ENCODE results near the gene SELENOO.
A peak's percentile ranks its signal among the peaks of the same experiment; 100 is the strongest.

The SELENOO gene

GRCh38 chr22:50197000-50197800 lies 3.6 kb upstream of the SELENOO start:
- TF ChIP-seq EP300 (IDR thresholded peaks at IDR 0.05; ENCODE audit: borderline replicate concordance) (no peak), MAX (IDR thresholded peaks at IDR 0.05) (no peak), YY1 (IDR thresholded peaks at IDR 0.05; ENCODE audit: low read depth) (no peak), FOXM1 (IDR thresholded peaks at IDR 0.05; ENCODE audit: borderline replicate concordance, low read depth) (no peak), CEBPB (IDR thresholded peaks at IDR 0.05) (no peak), USF1 (IDR thresholded peaks at IDR 0.05) (no peak), ZBTB7A (IDR thresholded peaks at IDR 0.05; ENCODE audit: low read depth) (no peak), TAF1 (IDR thresholded peaks at IDR 0.05; ENCODE audit: low read depth) (no peak)
- TF ChIP-seq, protein P1, sequence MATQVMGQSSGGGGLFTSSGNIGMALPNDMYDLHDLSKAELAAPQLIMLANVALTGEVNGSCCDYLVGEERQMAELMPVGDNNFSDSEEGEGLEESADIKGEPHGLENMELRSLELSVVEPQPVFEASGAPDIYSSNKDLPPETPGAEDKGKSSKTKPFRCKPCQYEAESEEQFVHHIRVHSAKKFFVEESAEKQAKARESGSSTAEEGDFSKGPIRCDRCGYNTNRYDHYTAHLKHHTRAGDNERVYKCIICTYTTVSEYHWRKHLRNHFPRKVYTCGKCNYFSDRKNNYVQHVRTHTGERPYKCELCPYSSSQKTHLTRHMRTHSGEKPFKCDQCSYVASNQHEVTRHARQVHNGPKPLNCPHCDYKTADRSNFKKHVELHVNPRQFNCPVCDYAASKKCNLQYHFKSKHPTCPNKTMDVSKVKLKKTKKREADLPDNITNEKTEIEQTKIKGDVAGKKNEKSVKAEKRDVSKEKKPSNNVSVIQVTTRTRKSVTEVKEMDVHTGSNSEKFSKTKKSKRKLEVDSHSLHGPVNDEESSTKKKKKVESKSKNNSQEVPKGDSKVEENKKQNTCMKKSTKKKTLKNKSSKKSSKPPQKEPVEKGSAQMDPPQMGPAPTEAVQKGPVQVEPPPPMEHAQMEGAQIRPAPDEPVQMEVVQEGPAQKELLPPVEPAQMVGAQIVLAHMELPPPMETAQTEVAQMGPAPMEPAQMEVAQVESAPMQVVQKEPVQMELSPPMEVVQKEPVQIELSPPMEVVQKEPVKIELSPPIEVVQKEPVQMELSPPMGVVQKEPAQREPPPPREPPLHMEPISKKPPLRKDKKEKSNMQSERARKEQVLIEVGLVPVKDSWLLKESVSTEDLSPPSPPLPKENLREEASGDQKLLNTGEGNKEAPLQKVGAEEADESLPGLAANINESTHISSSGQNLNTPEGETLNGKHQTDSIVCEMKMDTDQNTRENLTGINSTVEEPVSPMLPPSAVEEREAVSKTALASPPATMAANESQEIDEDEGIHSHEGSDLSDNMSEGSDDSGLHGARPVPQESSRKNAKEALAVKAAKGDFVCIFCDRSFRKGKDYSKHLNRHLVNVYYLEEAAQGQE (IDR thresholded peaks at IDR 0.05; ENCODE audit: low read depth) = no peak

GRCh38 chr22:50197856-50198623 lies 2.8 kb upstream of the SELENOO start:
- TF ChIP-seq CREB1 (IDR thresholded peaks at IDR 0.05; ENCODE audit: low read depth) = no peak

- TF ChIP-seq TAF1 (IDR thresholded peaks at IDR 0.05; ENCODE audit: low read depth) = no peak
- TF ChIP-seq EGR1 (IDR thresholded peaks at IDR 0.05) = no peak
- TF ChIP-seq TCF12 (IDR thresholded peaks at IDR 0.05; ENCODE audit: low read depth) = no peak
- TF ChIP-seq USF1 (IDR thresholded peaks at IDR 0.05) = no peak
- no peak for TF ChIP-seq RAD21 (IDR thresholded peaks at IDR 0.05; ENCODE audit: low read depth)
- no peak for TF ChIP-seq MAX (IDR thresholded peaks at IDR 0.05)
- no peak for TF ChIP-seq EP300 (IDR thresholded peaks at IDR 0.05; ENCODE audit: borderline replicate concordance)
- TF ChIP-seq TEAD4 (IDR thresholded peaks at IDR 0.05) = no peak
- no peak for TF ChIP-seq CEBPB (IDR thresholded peaks at IDR 0.05)
- no peak for TF ChIP-seq ZBTB7A (IDR thresholded peaks at IDR 0.05; ENCODE audit: low read depth)
- no peak for TF ChIP-seq NFIC (IDR thresholded peaks at IDR 0.05)
- TF ChIP-seq, protein P1 (IDR thresholded peaks at IDR 0.05; ENCODE audit: low read depth) = no peak
- no peak for TF ChIP-seq CREB1 (IDR thresholded peaks at IDR 0.05; ENCODE audit: low read depth)
Observed at GRCh38 chr22:50198624-50199017, 2.2 kb upstream of the SELENOO start.

DNA sequence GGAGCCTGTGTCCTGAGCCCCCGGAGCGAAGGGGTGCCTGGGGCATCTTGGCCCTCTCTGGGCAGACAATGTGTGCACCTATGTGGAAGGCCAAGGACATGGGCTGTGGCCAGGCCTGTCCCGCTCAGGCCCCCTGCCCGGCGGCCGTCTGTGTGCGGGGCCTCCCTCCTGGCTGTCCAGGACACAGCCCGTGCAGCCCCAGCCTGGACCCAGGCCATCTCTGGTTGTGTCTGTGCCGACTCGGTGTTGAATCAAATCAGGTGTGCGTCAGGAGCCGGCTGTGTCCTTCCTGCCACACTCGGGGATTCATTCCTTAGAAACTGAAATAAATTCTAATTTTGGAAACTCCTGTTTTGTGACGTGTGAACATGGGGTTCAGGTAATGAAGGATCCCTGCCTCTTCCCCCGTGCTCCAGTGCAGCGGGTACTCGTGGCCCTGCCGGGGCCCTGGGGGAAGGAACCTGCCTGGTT lies 1.5 kb upstream of the SELENOO start:
- TF ChIP-seq CEBPB (IDR thresholded peaks at IDR 0.05) (no peak), TEAD4 (IDR thresholded peaks at IDR 0.05) (no peak), ZBTB7A (IDR thresholded peaks at IDR 0.05; ENCODE audit: low read depth) (no peak), CREB1 (IDR thresholded peaks at IDR 0.05; ENCODE audit: low read depth) (no peak), TCF12 (IDR thresholded peaks at IDR 0.05; ENCODE audit: low read depth) (no peak)

GRCh38 chr22:50199829-50200460 lies 866 bp upstream of the SELENOO start:
- peak; percentile 86 for TF ChIP-seq ZBTB7A (IDR thresholded peaks at IDR 0.05; ENCODE audit: low read depth)
- no peak for TF ChIP-seq RAD21 (IDR thresholded peaks at IDR 0.05; ENCODE audit: low read depth)

Data from Ishikawa (cell line).